Smooth muscle cell (in vitro differentiated cells): ENCODE measurements around the gene PRCC. TPM values are rescaled to one million over a fixed set of nuclear protein-coding genes. Genes with fewer than 3 reads are reported as not detected.
A peak's percentile ranks its signal among the peaks of the same experiment; 100 is the strongest.

Source experiments
- DNase-seq: peaks from one replicate; lab custom pipeline; 2025; ENCODE audit not compliant: unreplicated experiment; lab: John Stamatoyannopoulos, UW
- H2AFZ ChIP-seq: fragments of 200-600 bp; sonication (generic); 2 replicates; pipeline ENCODE4 v1.6.0; 2016; ENCODE audit warnings: antibody characterized with exemption, low read depth, mild to moderate bottlenecking
- H3F3A ChIP-seq: fragments of 200-600 bp; sonication (generic); 2 replicates; pipeline ENCODE4 v1.6.0; 2017; ENCODE audit warnings: antibody characterized with exemption, low read depth
- H3K27ac ChIP-seq: fragments of 200-600 bp; sonication (generic); 2 replicates; pipeline ENCODE4 v1.5.1; 2016; ENCODE audit warnings: low read depth, mild to moderate bottlenecking
- H3K27me3 ChIP-seq: fragments of 200-600 bp; sonication (generic); 2 replicates; pipeline ENCODE4 v1.6.1; 2016; ENCODE audit warnings: low read depth, mild to moderate bottlenecking
- H3K36me3 ChIP-seq: fragments of 200-600 bp; sonication (generic); 2 replicates; pipeline ENCODE4 v1.5.1; 2016; ENCODE audit warnings: low read depth
- H3K4me1 ChIP-seq: fragments of 200-600 bp; sonication (generic); 2 replicates; pipeline ENCODE4 v1.5.1; 2016; ENCODE audit warnings: low read depth
- H3K4me2 ChIP-seq: fragments of 200-600 bp; sonication (generic); 2 replicates; pipeline ENCODE4 v1.6.0; 2016; ENCODE audit warnings: mild to moderate bottlenecking
- H3K4me3 ChIP-seq: fragments of 200-600 bp; sonication (generic); 2 replicates; pipeline ENCODE4 v1.5.1; 2016; ENCODE audit warnings: mild to moderate bottlenecking
- H3K79me2 ChIP-seq: fragments of 200-600 bp; sonication (generic); 2 replicates; pipeline ENCODE4 v1.6.0; 2016; ENCODE audit warnings: low read depth, mild to moderate bottlenecking
- H3K9ac ChIP-seq: fragments of 200-600 bp; sonication (generic); 2 replicates; pipeline ENCODE4 v1.6.0; 2016; ENCODE audit warnings: low read depth
- H3K9me3 ChIP-seq: fragments of 200-600 bp; sonication (generic); replicated peaks from 2 replicates; pipeline ENCODE4 v1.5.1; 2016; ENCODE audit warnings: low read depth
- H4K20me1 ChIP-seq: fragments of 200-600 bp; sonication (generic); 2 replicates; pipeline ENCODE4 v1.6.0; 2016; ENCODE audit warnings: low read depth
- CTCF ChIP-seq: fragments of 200-600 bp; sonication (generic); IDR thresholded peaks from 2 replicates; pipeline ENCODE4 v1.5.1; 2017; ENCODE audit warnings: borderline replicate concordance, mild to moderate bottlenecking, antibody characterized with exemption; ENCODE audit not compliant: insufficient read depth, poor library complexity, severe bottlenecking
- WGBS: methylation state at CpG from one replicate; pipeline ENCODE4 v1.1.7; 2016; ENCODE audit warnings: low lambda C conversion rate; 5-methylcytosine and 5-hydroxymethylcytosine counted together
- polyA plus RNA-seq: library from polyadenylated mRNA; unstranded; fragments of >200 nt; fragmentation: Nextera tagmentation; extraction: Ambion mirVana; gene quantifications from 2 replicates; pipeline ENCODE4 v1.2.1, GENCODE V29; 2016
- total RNA-seq: library from RNA; depleted of rRNA; stranded (reverse); fragments of >200 nt; gene quantifications from 2 replicates; pipeline ENCODE4 v1.2.3, GENCODE V29; 2014

Gene PRCC
- total and polyA plus RNA-seq, 2 experiments from 2014 or later, result 37.7 to 68.7 TPM

DNA sequence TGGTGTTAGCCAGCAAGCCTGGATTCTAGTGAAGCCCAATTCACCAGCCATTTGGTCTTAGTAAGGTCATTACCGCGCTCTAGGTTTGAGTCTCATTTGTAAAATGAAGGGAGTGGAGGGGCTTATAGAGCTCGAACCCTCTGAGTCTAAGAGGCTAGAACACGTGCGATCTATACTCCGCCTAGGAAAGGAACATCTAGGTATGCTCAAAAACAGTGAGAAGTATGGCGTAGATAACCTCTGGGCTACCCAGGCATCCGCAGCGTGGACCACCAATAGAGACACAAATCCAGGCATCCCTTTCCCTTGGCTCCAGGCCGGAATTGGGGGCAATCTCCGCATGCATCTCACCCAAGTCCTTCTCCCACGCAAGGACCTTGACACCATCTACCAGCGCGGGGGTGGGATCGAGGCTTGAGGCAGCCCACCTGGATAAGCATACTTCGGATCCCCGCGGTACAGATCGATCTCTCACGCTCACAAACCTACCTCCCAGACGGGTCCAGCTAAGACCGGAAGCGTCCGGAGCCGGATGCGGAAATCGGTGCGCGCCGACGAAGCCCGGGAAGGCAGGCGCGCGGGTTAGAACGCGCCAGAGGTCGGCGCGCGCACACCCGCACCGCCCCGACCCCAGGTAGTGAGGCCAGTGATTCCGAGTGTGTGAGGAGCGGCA lies 39.3 kb upstream of the PRCC start, which contains the start of gene METTL25B:
Gene METTL25B, plus strand, starts transcription at position 544 of the 673 bp plus-strand sequence. CDS start 636 bp downstream, outside the sequence.
- Histone ChIP-seq H3K36me3 (no peaks in the 10 kb centered on the region), H2AFZ (peak within 1 kb of the TSS; percentile 83), H3K4me2 (peak within 1 kb of the TSS; percentile 97), H3K27me3 (no peaks in the 10 kb centered on the region), H3K4me1 (peaks cover 31% of the 10 kb centered on the region), H3K27ac (peak within 1 kb of the TSS; percentile 99), H3K9me3 (no peaks in the 10 kb centered on the region), H3K4me3 (peak within 1 kb of the TSS; percentile 88), H3F3A (peaks cover 6% of the 10 kb centered on the region), H3K9ac (peak within 1 kb of the TSS; percentile 99), H4K20me1 (peaks cover 46% of the 10 kb centered on the region), H3K79me2 (peaks cover 53% of the 10 kb centered on the region)
- WGBS, result under 1% methylated on average over 45 of the region's 46 CpGs
- TF ChIP-seq CTCF, result no peak
- DNase-seq, result peak; percentile 81

DNA sequence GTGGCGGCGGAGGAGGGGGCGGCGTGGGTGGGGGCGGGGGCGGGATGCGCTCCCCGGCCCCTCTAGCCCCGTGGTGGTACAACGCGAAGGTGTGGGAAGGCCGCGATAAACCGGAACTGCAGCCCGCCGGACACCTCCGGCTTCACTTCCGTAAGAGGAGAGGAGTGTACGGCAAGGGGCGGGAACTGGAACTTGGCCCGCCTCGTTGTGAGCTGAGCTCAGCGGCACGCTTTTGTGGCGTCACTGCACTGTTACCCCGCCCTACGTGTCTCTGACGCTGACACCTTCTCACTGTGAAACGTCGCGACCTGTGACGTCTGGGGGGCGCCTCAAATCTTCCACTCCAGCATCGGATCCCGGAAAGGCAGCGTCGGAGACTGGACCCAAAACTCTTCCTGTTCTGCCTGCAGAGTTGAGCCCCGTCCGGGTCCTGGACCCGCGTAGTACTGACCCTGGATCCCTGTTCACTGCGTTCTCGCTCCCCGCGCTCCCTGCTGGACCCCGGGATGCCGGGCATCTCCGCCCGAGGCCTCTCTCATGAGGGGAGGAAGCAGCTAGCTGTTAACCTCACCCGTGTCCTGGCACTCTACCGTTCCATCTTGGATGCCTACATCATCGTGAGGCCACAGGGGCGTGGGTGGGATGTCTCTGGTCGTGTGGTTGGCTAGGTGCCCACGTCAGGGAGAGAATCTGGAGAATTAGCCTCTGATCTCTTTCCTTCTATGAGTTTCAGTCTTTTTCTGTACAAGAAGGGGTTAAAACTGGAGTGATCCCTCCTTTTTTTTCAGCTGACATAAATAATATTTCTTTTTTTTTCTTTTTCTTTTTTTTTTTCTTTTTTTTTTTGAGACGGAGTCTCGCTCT lies 38.5 kb upstream of the PRCC start, which contains the start of gene ISG20L2:
Gene ISG20L2, minus strand, starts transcription at position 168 of the 864 bp plus-strand sequence. CDS start 1,114 bp downstream, outside the sequence.
- Histone ChIP-seq H3K36me3 (no peaks in the 10 kb centered on the region), H4K20me1 (peaks cover 39% of the 10 kb centered on the region), H3K27me3 (no peaks in the 10 kb centered on the region), H3K9ac (peak within 1 kb of the TSS; percentile 99), H3K4me2 (peak within 1 kb of the TSS; percentile 97), H3K4me1 (peaks cover 31% of the 10 kb centered on the region), H3K9me3 (no peaks in the 10 kb centered on the region), H3K79me2 (peaks cover 46% of the 10 kb centered on the region), H3F3A (peaks cover 6% of the 10 kb centered on the region), H2AFZ (peak within 1 kb of the TSS; percentile 83), H3K27ac (peak within 1 kb of the TSS; percentile 99), H3K4me3 (peak within 1 kb of the TSS; percentile 88)
- peak; percentile 81 for DNase-seq
- no peak for TF ChIP-seq CTCF
- WGBS, result 4% methylated on average over 53 of the region's 57 CpGs

GRCh38 chr1:156733989-156734584 lies 33.2 kb upstream of the PRCC start:
- Histone ChIP-seq H3K79me2 (peaks cover 12% of the 10 kb centered on the region), H3K9ac (no peak overlapping the region), H3K27me3 (no peaks in the 10 kb centered on the region), H3K4me1 (peaks cover 3% of the 10 kb centered on the region), H3F3A (no peaks in the 10 kb centered on the region), H2AFZ (no peak overlapping the region), H3K36me3 (no peaks in the 10 kb centered on the region), H3K27ac (no peak overlapping the region), H4K20me1 (no peaks in the 10 kb centered on the region), H3K4me2 (no peak overlapping the region), H3K4me3 (no peak overlapping the region), H3K9me3 (no peaks in the 10 kb centered on the region)
- WGBS, result 98% methylated on average over 20 of the region's 20 CpGs
- TF ChIP-seq CTCF, result no peak
- no peak for DNase-seq
